Measurements from ENCODE around the gene NOXO1. TPM values are rescaled to one million over a fixed set of nuclear protein-coding genes. Genes with fewer than 3 reads are reported as not detected.
A peak's percentile ranks its signal among the peaks of the same experiment; 100 is the strongest.
"Not testable (repeated sequence)": the region's sequence is repeated elsewhere in the genome, so short reads cannot be mapped to it uniquely, and the experiment has no call there.

NOXO1 gene
- total RNA-seq, 2 experiments from 2014 or later, result 0.31 TPM; not detected in 1

DNA sequence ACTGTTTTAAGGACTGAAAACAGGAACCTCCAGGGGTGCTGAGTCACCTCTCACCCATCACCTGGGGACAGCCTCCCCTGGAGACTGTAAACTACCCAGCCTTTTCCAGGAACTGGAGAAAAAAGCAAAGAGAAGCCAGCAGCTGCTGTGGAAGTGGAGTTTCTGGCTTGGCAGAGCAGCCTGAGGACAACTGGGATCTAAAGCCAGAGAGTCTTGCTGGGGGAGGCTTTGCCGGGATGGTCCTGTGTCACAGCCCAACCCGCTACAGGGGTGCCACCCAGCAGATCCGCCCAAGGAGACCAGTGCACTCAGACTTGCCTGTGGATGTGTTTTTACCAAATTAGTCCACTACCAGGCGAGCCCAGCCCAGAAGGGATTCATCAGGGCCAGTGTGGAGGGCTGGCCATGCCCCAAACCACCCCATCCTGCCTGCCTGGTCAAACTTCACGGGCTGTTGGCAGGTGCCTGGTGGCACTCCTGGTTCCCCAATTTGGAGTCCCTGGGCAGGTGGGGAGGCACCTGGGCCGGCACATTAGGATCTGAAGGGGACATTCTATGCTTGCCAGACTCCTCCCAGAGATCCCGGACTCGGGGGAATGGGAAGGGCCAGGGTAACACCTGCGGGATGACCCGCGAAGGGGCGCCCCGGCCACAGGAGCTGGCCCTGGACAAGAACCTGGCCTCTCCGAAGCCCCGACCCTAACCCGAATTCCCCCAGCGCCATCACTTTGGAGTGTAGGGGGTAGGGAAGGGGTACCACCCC lies 39.0 kb downstream of the NOXO1 start:
- Mint-ChIP-seq H3K4me1 (ENCODE audit: low read depth) (peaks cover 23% of the 10 kb centered on the region), H3K36me3 (ENCODE audit: low read depth) (peaks cover 4% of the 10 kb centered on the region), H3K9me3 (no peaks in the 10 kb centered on the region), H3K27ac (peak overlapping the region; percentile 59), H3K4me3 (peak overlapping the region; percentile 82), H3K27me3 (no peaks in the 10 kb centered on the region)
- CTCF ChIA-PET, result interaction anchor here (1.5 to 2.5 kb wide), 2 partner anchors 13 to 78 kb away, joined by 4 to 14 read pairs; no protein-coding TSS in a partner anchor
- TF ChIP-seq, protein P1, sequence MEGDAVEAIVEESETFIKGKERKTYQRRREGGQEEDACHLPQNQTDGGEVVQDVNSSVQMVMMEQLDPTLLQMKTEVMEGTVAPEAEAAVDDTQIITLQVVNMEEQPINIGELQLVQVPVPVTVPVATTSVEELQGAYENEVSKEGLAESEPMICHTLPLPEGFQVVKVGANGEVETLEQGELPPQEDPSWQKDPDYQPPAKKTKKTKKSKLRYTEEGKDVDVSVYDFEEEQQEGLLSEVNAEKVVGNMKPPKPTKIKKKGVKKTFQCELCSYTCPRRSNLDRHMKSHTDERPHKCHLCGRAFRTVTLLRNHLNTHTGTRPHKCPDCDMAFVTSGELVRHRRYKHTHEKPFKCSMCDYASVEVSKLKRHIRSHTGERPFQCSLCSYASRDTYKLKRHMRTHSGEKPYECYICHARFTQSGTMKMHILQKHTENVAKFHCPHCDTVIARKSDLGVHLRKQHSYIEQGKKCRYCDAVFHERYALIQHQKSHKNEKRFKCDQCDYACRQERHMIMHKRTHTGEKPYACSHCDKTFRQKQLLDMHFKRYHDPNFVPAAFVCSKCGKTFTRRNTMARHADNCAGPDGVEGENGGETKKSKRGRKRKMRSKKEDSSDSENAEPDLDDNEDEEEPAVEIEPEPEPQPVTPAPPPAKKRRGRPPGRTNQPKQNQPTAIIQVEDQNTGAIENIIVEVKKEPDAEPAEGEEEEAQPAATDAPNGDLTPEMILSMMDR (IDR thresholded peaks at IDR 0.05), result no peak
- ATAC-seq, result no peak
- intact Hi-C loops (cut with micrococcal nuclease), result no loop called here
- DNase-seq, result peak; percentile 31
- POLR2A ChIA-PET, result interaction anchor here (0.6 to 9.2 kb wide), 2 partner anchors 21 to 1722 kb away, joined by 3 to 113 read pairs; partner anchors contain the start of genes NDUFB10, RNF151 and RPS2

DNA sequence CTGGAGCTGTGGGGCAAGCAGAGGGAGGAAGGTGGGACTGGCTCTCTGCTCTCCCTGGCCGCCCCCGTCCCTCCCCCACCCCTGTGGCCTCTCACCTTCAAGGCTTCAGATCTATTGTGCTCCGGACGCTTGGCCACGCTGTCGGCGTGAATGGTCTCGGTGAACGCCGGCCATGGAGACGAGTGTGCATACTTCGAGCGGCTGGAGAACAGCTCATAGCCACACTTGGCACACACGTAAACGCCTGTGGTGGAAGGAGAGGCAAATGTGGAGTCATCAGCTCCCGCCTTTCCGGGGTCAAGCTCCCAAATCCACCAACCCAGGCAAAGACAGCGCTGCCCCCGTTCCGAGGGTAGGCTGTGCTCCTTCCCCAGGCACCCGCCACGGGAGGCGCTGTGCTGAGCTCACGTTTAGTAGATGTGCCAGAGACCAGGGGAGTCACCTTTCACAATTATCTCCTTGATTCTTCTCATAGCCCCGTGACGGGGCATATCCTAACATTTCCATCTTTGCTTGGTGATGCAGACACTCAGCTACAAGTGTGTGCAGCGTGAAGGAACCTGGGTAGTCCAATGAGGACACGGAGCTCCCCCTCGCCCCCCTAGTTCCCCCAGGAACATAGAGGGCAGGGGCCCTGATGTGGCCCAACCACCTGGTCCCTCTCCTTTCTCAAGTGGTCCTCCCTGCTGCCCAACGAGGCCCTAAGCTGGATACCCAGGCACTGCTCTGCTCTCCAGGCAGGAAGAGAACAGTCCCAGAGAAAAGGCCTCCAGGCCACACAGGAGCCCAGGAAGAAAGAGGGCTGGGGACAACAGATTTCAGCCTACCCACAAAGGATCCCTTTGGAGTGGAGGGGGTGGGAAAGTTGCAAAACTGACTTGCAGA lies 39.9 kb downstream of the NOXO1 start:
- Mint-ChIP-seq H3K27ac (no peak overlapping the region), H3K9me3 (no peaks in the 10 kb centered on the region)
- POLR2A ChIA-PET, result interaction anchor here (0.9 to 9.2 kb wide), 2 partner anchors 22 to 40 kb away, joined by 3 to 113 read pairs; partner anchors contain the start of genes NDUFB10, NOXO1, RNF151 and RPS2

DNA sequence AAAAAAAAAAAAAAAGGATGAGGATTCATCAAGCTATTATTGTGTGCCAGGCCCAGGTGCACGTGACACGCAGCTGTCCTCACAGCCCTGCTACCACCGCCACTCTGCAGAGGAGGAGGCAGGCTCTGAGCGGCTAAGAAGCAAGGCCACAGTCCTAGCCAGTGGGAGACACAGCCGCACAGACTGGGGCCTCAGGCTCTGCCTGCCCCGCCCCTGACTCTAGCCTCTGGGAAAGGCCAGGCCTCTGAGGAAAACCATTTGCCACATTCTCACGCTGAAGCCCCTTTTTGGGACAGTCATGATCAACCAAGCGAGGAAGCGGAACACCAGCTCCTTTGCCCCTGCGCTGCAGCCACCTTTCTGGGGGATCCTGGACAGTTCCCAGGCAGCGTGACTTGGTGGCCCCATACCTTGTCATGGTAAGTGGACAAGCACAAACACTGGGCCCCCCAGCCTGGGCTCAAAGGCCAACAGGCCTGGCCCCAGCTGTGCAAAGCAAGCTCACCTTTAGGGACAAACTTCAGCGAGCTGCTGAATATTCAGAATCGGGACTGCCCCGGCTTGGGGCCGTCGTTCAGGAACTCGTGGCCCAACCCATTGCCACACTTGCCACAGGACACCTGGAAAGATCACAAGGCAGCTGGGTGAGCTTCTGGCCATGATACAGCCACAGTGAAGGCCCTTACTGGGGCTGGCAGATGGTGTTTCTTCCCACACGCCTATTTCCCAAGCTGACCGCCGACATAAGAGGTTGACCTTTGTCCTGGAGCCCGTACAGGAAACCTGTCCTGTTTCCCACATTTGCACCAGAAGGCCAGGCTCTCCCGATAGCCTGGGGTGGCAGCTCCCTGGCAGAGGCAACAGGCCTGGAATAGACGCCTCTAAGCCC lies 40.8 kb downstream of the NOXO1 start:
- Mint-ChIP-seq H3K27ac (no peak overlapping the region), H3K27me3 (no peaks in the 10 kb centered on the region), H3K4me1 (ENCODE audit: low read depth) (peaks cover 23% of the 10 kb centered on the region), H3K4me3 (no peak overlapping the region), H3K9me3 (no peaks in the 10 kb centered on the region), H3K36me3 (ENCODE audit: low read depth) (peaks cover 4% of the 10 kb centered on the region)
- ATAC-seq (no peak), DNase-seq (no peak)
- TF ChIP-seq, protein P1 (IDR thresholded peaks at IDR 0.05), result no peak
- ChIA-PET POLR2A (interaction anchor here (0.9 to 9.2 kb wide), 2 partner anchors 23 to 41 kb away, joined by 3 to 113 read pairs; partner anchors contain the start of genes NDUFB10, NOXO1, RNF151 and RPS2), CTCF (interaction anchor here (1.0 to 2.5 kb wide), 3 partner anchors 10 to 78 kb away, joined by 3 to 14 read pairs (median 9); no protein-coding TSS in a partner anchor)
- intact Hi-C loops (cut with micrococcal nuclease), result no loop called here

More for the DNA sequence above, 39.9 kb downstream of the NOXO1 start:
- H3K4me3 Mint-ChIP-seq, result peak overlapping the region; percentile 82
- DNase-seq, result no peak
- H3K36me3 Mint-ChIP-seq (ENCODE audit: low read depth), result peaks cover 4% of the 10 kb centered on the region
- no peaks in the 10 kb centered on the region for H3K27me3 Mint-ChIP-seq
- TF ChIP-seq, protein P1 (IDR thresholded peaks at IDR 0.05), result no peak
- CTCF ChIA-PET, result interaction anchor here (1.0 to 2.5 kb wide), 3 partner anchors 10 to 79 kb away, joined by 3 to 14 read pairs (median 9); no protein-coding TSS in a partner anchor
- H3K4me1 Mint-ChIP-seq (ENCODE audit: low read depth), result peaks cover 23% of the 10 kb centered on the region
- intact Hi-C loops (cut with micrococcal nuclease), result no loop called here
- ATAC-seq, result no peak

DNA sequence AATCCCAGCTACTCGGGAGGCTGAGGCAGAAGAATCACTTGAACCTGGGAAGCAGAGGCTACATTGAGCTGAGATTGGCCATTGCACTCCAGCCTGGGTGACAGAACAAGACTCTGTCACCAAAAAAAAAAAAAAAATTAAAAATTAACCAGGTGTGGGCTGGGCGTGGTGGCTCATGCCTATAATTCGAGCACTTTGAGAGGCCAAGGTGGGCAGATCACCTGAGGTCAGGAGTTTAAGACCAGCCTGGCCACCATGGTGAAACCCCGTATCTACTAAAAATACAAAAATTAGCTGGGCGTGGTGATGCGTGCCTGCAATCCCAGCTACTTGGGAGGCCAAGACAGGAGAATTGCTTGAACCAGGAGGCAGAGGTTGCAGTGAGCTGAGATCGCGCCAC lies 41.4 kb downstream of the NOXO1 start:
- intact Hi-C loops (cut with micrococcal nuclease); H3K4me3 Mint-ChIP-seq; H3K36me3 Mint-ChIP-seq (ENCODE audit: low read depth); H3K9me3 Mint-ChIP-seq; H3K27ac Mint-ChIP-seq; H3K27me3 Mint-ChIP-seq; ATAC-seq; DNase-seq: not testable (repeated sequence)
- ChIA-PET POLR2A (interaction anchor here (9.2 kb wide), 1 partner anchor 23 kb away, joined by 113 read pairs; the partner anchor contains the start of genes NDUFB10, RNF151 and RPS2), CTCF (interaction anchor here (2.3 to 2.5 kb wide), 2 partner anchors 11 kb away, joined by 9 to 14 read pairs; no protein-coding TSS in a partner anchor)
- peaks cover 23% of the 10 kb centered on the region for H3K4me1 Mint-ChIP-seq (ENCODE audit: low read depth)

Measured in activated CD8-positive, alpha-beta T cell treated with anti-CD3 and anti-CD28 coated beads for 36 hours (primary cell).